Measurements from ENCODE around the gene PCCB.
"Not testable (repeated sequence)": the region's sequence is repeated elsewhere in the genome, so short reads cannot be mapped to it uniquely, and the experiment has no call there.

Gene PCCB

DNA sequence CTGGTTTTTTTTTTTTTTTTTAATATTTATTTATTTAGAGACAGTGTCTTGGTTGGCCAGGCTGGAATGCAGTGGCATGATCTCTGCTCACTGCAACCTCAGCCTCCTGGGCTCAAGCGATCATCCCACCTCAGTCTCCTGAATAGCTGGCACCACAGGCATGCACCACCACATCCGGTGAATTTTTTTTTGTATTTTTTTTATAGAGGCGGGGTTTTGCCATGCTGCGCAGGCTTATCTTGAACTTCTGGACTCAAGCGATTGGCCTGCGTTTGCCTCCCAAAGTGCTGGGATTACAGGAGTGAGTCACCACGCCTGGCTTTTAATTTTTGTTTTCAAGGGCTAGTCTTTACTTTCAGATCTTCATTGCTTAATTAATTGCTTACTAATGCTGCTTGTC lies 13.1 kb downstream of the PCCB start:
- DNase-seq (ENCODE audit: low spot score), result no peak

DNA sequence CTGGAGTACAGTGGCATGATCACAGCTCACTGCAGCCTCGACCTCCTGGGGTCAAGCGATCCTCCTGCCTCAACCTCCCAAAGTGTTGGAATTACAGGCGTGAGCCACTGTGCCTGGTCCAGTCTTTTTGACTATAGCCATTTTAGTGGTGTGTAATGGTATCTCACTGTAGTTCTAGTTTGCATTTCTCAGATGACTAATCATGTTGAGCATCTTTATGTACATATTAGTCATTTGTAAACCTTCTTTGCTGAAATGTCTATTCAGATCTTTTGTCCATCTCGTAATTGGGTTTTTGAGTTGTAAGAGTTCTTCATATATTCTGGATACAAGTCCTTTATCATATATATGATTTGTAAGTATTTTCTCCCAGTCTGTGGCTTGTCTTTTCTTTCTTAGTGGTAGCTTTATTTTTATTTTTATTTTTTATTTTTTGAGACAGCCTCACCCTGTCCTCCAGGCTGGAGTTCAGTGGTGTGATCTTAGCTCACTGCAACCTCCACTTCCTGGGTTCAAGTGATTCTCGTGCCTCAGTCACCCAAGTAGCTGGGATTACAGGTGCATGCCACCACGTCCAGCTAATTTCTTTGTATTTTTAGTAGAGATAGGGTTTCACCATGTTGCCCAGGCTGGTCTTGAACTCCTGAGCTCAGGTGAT lies 16.5 kb downstream of the PCCB start:
- DNase-seq (ENCODE audit: low spot score), result not testable (repeated sequence)

DNA sequence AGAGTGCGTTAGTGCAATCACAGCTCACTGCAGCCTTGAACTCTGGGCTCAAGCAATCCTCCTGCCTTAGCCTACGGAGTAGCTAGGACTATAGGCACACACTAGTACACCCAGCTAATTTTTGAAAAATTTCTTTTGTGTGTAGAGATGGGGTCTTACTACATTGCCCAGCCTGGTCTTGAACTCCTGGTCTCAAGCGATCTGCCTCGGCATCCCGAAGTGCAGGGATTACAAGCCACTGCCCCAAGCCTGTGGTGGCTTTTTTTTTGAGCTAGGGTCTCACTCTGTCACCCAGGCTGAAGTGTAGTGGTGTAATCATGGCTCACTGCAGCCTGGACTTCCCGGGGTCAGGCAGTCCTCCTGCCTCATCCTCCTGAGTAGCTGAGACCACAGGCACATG lies 17.1 kb downstream of the PCCB start:
- no peak for DNase-seq (ENCODE audit: low spot score)

DNA sequence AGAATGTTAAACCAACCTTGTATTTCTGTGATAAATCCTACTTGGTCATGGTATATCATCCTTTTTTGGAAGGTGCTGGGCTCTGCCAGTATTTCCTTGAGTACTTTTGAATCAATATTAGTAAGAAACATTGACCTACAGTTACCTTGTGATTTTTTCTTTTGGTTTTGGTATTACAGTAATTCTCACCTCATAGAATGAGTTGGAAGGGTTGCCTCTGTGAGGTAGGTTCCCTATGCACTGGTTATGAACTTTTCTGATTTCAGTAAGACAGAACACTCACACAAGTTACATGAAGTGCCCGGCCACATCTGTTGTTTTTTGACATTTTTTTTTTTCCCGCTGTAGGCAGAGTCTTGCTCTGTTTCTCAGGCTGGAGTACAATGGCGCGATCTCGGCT lies 20.0 kb downstream of the PCCB start:
- DNase-seq (ENCODE audit: low spot score), result no peak

DNA sequence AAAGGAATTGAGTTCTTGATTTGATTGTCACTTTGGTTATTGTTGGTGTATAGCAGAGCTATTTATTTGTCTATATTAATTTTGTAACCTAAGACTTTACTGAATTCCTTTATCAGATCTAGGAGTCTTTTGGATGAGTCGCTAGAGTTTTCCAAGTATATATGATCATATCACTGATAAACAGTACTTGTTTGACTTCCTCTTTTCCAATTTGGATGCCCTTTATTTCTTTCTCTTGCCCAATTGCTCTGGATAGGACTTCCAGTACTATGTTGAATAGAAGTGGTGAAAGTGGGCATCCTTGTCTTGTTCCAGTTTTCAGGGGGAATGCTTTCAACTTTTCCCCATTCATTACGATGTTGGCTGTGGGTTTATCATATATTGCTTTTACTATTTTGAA lies 21.5 kb downstream of the PCCB start:
- not testable (repeated sequence) for DNase-seq (ENCODE audit: low spot score)

DNA sequence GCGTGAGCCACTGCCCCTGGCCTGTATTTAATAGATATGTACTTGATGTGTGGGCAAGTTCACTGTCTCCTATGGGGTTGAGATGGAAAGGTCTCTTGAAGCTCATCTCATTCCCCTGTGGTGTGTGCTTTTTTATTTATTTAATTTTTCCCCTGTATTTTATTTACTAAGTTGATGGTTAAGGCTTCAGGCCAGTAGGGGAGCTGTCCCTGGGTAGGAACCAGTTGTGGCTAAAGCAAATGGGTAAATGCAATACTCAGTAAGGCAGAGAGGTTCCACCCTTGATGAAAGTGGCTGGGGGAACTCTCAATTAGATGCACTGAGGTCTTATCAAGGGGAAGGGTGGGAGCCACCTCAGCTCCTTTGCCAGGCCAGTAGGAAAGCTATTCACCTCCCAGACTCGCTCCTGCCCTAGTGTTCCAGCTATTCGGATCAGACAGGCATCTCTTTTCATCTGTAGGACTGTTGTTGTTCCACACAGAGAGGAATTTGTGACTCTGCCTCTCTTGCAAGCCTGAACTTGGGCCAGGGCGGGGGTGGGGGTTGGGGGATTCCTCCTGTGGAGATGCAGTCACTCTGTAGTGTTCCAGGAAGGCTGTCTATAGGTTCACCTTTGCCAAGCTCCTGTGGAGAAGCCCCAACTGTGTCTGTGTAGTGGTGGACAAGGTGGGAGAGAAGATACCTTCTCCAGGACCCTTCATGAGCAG lies 26.1 kb downstream of the PCCB start:
- no peak for DNase-seq (ENCODE audit: low spot score)

DNA sequence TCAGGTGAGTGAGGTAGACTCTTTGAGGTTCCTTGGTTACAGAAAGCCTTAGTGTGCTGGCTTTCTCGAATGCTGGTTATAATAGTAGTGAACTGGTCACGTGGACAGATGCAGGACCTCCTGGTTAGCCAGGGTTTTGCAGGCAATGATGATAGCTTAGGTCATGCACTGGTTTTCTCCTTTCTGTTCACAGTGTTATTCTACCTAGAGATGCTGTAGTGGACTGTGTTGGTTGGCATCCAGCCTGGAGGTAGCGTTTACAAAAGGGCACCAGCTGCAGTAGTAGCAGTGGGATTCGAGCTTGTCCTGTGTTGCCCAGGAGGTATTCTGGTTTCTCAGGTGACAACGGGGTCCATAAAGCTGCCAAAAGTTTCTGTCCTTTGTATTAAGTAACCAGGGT lies 27.0 kb downstream of the PCCB start:
- DNase-seq (ENCODE audit: low spot score), result no peak

DNA sequence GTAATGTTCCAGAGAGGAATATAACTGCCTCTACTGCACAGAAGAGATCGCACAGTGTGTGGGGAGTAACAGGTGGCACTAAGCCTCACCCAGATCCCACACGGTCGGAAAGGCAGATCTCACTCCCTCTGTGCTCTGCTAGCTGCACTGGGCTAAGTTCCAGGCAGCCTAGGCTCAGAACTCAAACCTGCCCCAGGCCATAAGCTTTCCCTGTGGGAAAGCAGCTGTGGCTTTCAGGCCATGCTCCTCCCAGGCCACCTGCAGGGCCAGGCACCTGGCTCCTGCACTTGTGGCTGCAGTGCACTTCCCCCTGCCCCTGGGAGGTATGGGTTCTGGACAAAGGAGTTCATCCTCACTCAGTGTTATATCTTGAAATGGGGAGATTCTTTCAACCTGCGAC lies 27.5 kb downstream of the PCCB start:
- DNase-seq (ENCODE audit: low spot score), result no peak

DNA sequence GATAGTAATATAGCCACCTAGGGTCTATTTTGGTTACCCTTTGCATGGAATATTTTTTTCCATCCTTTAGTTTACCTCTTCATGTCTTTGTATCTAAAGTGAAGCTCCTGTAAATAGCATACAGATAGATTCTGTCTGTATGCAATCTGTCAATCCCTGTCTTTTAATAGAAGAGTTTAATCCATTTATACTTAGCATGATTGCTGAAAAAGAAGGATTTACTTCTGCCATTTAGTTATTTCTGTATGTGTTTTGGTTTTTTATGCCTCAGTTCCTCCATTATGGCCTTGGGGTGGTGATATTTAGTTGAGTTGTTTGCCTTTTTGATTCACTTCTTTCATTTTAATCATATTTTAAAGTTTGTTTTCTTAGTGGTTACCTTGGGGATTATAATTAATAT lies 29.0 kb downstream of the PCCB start:
- DNase-seq (ENCODE audit: low spot score), result no peak

DNA sequence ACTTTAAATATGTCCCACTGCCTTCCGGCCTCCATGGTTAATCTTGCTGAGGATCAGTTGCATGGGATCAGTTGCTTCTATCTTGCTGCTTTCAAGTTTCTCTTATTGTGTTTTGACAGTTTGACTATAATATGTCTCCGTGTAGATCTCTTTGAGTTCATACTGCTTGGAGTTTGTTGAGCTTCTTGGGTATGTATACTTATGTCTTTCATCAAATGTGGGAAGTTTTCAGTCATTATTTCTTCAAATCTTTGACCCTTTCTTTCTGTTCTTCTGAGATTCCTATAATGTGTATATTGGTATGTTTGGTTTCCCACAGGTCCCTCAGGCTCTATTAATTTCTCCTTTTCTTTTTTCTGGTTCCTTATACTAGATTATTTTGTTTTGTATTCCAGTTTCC lies 30.8 kb downstream of the PCCB start:
- DNase-seq (ENCODE audit: low spot score), result no peak

DNA sequence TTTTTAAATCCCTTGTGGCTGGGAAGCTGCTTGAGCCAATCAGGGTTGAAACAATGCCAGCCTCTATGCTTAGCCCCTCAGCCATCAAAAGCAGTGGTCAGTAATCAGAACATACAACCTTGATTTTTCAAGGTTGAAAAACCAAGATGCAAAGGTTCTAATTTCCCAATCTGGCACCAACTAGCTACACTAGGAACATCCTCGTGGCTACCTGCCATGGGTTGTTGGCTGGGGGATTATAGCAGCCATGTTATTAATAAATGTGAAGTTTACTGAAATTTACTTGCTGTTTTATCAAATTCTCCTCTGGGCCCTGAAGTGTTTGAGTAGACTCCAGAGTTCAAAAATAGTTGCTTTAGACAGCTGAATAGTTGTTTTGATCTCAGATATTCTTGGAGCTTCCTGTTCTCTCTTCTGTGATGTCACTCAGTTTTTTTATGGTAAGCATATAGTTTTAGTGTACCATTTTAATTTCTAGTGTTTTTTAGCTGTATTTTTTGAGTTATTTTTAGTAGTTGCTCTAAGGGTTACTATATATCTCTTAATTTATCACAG lies 31.9 kb downstream of the PCCB start:
- no peak for DNase-seq (ENCODE audit: low spot score)

DNA sequence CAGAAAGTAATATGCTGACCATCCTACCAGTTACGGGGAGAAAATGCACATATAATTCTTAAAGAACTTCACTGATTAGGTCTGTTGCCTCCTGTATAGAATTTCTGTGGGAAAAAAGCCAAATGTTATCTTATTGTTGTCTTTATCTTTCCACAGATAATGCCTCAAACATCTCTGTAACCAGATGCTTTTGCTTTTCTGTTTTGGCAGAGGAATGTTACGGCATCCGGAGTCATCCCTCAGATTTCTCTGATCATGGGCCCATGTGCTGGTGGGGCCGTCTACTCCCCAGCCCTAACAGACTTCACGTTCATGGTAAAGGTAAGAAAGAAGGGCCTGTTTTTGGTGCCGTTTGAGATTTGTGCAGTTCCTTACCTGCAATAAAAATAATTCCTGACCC lies 33.5 kb downstream of the PCCB start:
- no peak for DNase-seq (ENCODE audit: low spot score)

DNA sequence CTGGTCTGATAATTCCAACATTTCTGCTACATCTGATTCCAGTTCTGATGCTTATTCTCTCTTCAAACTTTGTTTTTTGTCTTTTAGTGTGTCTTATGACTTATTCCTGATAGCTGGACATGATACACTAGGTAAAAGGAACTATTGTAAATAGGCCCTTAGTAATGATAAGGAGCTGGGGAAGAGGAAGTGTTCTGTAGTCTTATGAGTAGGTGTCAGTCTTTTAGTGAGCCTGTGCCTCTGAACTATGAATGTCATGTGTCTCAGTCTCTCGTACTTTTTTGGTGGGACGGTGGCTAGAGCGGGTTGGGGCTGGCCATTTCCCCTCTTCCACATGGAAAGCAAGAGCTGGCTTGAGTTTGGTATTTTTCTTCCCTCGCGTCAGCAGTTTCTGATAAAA lies 41.2 kb downstream of the PCCB start:
- DNase-seq (ENCODE audit: low spot score), result no peak

DNA sequence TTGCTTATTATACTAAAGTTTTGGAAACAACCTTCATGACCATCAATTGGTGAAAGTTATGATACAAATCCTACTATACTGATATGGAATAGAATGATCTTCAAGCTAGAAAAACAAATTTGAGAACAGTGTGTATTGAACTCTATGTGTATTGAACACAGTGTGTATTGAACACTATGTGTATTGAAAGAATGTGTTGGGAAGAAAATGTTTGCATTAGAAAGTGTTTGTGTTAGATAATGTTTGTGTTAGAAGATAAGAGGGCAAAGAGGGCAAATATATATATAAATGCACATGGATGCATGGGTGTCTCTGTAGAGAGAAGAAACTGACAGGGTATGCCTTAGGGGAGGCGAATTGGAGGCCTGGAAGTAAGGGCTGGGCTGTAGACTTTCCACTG lies 42.4 kb downstream of the PCCB start:
- no peak for DNase-seq (ENCODE audit: low spot score)

DNA sequence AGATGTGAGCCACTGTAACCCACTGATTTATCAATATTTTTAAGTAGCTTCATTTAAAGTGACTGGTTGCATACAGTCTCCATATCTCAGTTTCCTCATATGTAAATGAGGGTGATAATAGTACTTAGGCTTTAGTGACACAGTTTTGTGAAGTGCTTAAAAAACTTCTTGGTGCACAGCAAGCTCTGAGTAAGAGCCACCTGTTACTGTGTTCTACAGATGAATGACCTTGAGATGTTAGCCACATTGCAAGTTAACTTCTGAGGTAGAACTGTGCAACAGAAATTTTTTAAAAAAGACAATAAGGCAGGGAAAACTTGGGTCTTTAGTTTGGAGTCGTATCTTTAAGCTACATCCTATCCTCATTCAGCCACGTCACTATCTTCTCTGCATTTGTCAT lies 43.1 kb downstream of the PCCB start:
- no peak for DNase-seq (ENCODE audit: low spot score)

DNA sequence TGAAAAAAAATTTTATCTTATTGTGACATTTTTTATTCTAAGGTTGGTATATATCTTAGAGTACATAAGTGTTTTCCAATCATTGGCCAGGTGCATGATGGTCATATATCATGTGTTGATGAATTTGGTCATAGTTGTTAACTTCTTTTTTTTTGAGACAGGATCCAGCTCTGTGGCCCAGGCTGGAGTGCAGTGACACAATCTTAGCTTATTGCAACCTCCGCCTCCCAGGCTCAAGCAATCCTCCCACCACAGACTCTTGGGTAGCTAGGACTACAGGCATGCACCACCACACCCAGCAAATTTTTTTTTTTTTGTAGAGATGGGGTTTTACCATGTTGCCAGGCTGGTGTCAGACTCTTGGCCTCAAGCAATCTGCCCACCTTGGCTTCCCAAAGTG lies 44.0 kb downstream of the PCCB start:
- DNase-seq (ENCODE audit: low spot score), result no peak

DNA sequence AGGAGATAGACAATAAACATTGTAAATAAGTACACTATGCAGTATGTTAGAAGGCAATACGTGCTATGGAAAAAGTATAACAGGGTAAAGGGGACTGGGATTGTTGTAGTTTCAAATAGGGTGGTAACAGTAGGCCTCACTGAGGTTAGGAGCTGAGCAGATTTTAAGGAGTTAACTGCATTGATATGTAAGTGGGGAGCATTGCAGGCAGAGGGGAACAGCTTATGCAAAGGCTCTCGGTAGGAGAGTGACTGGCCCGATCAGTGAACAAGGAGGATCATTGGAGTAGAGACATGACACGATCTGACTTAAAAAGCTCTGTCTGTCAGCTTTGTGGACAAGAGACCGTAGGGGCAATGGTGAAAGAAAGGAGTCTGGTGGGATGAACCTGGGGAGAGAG lies 46.8 kb downstream of the PCCB start:
- DNase-seq (ENCODE audit: low spot score), result no peak

DNA sequence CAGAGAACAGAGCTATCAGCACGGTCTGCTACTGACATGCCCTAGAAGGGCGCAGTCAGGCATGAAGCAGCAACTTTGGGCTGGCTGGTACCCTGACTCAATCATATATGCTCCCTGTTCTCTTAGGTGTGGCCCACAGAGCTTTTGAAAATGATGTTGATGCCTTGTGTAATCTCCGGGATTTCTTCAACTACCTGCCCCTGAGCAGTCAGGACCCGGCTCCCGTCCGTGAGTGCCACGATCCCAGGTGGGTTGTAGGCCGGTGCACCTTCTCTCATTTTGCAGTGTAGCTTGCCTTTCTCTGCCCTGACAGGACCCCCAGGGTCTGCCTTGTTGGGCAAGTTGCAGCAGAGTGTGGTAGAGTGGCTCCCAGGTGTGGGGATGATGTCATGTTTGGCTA lies 47.7 kb downstream of the PCCB start:
- DNase-seq (ENCODE audit: low spot score), result no peak

DNA sequence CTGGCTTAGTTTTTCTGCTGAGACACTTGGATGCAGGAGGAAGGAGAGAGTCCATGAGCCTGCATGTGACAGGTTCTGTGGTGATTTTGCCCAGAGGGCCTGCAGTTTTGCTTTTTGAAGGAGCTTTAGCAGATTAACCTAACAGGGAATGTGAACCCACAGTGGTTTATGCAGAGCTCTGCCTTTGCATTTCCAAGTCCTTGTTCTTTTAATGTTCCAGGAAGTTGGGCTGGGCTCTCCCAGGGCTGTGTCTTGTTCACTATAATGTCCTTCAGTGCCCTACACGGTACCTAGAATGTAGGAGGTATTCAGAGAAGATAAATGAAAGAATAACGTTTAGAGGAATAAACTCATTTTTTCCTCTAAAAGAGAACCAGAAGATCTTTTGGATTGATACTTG lies 50.3 kb downstream of the PCCB start:
- no peak for DNase-seq (ENCODE audit: low spot score)

DNA sequence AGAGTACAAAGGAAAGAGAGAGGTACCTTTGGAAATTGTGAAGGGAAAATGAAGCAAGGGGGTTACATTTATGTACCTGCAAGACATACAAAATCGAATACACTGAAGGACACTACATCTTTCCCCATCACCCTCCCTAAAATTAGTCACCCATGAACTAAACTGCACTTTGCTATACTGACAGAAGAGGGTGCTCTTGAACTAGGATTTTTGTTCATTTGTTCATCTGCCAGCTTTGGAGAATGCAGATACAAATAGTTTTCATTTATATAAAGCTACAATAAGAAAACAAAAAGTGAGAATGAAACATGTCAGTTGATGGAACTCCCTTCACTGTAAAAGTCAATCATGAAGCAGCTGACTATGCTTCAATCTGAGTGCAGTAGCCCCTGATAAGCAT lies 55.7 kb downstream of the PCCB start:
- DNase-seq (ENCODE audit: low spot score), result peak; percentile 39

DNA sequence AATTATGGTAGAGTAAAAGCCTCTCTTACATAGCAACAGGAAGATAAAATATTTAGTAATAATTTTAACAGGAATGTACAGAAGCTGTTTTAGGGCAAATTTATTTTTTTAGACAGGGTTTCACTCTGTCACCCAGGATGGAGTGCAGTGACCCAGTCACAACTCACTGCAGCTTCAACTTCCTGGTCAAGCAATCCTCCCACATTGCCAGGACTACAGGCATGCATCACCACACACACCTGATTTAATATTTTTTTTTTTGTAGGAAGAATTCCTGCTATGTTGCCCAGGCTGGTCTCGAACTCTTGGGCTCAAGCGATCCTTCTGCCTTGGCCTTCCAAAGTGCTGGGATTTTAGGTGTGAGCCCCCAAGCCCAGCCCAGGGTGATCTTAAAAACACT lies 61.1 kb downstream of the PCCB start:
- no peak for DNase-seq (ENCODE audit: low spot score)

DNA sequence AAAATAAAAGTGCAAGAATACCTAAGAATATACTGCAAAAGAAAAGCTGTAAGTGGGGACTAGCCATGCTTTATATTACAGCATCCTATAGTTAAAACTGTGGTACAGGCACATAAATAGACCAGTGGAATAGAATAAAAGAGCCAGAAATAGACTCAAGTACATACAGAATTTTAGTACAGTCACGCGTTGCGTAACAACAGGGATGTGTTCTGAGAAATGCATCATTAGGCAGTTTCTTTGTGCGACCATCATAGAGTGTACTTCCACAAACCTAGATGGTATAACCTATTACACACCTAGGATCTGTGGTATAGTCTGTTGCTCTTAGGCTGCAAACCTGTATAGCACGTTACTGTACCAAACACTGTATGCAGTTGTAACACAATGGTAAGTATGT lies 61.8 kb downstream of the PCCB start:
- no peak for DNase-seq (ENCODE audit: low spot score)

DNA sequence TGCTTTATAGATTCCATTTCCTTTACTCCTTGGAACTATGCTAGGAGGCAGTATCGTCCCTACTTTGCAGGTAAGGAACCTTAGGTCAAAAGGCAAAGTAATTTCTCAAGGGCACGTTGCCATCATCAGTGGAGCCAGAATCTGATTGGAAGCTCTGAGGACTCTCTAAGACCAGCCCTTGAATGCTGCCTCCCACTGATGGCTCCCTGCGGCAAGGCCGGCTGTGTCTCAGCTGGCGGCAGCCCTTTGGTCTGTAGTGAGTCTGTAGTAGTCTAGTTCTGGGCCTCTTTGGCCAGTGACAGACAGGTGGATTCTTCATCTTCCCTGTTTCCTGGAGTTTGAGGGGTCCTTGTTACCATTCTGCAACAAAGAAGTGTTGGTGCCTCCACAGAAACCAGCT lies 76.2 kb downstream of the PCCB start:
- DNase-seq (ENCODE audit: low spot score), result no peak

DNA sequence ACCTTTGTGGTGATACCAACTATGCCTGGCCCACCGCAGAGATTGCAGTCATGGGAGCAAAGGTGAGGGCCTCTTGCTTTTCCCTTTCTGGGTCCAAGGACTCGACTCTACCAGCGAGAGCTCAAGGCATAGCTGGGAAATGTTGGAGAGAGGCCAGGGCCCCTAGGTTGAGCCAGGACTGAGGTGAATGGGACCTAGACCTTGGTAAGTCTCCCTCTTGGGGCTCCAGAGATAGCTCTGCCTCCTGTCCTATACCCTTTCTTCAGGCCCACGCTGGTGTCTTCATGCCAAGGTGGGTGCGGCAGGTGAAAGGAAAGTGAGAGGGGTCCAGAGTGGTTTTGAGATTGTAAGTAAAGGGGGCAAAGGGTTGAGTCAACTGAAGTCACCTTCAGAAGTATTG lies 77.5 kb downstream of the PCCB start:
- DNase-seq (ENCODE audit: low spot score), result no peak
